HepG2 (cell line): ENCODE results near the gene NAT9. TPM values are rescaled to one million over a fixed set of nuclear protein-coding genes. Genes with fewer than 3 reads are reported as not detected.

Source experiments
- ATAC-seq: fragments of 200-7000 bp; cut with Tn5 transposase; 3 replicates; pipeline ENCODE4 v1.9.1; 2020; ENCODE audit warnings: mild to moderate bottlenecking, moderate library complexity
- BruUV-seq: library from RNA; stranded (reverse); fragments of 400-500 nt; replicated peaks from 2 replicates; lab custom pipeline; 2021; lab: Mats Ljungman, UMichigan
- CTCF ChIA-PET: fragments of 300-600 bp; formaldehyde crosslinking; extraction: SDS; loops from one replicate; lab custom pipeline; 2021; ENCODE audit warnings: low total read pairs, inconsistent platforms, low intra/inter-chr PET ratio; lab: Yijun Ruan, JAX
- POLR2A ChIA-PET: fragments of 350-600 bp; sonication (Branson Sonifier 250); formaldehyde crosslinking; loops from one replicate; lab custom pipeline; 2020; ENCODE audit warnings: antibody characterized with exemption, inconsistent platforms; lab: Yijun Ruan, JAX
- DNase-seq: peaks from one replicate; pipeline ENCODE4 v3.0.0-alpha.2; 2015; ENCODE audit warnings: low spot score
- FAIRE-seq: peaks from 3 replicates; lab custom pipeline; 2011; peaks lifted over from hg19 to GRCh38; lab: Jason Lieb, UNC
- H2AFZ ChIP-seq: one replicate; pipeline ENCODE4 v1.6.1; 2011; ENCODE audit warnings: low read length, inconsistent platforms
- H3K27ac ChIP-seq: fragments of 300-600 bp; 3 replicates; pipeline ENCODE4 v1.8.0; 2011; ENCODE audit warnings: mixed run types, mild to moderate bottlenecking, mixed read lengths, low read length, inconsistent platforms; ENCODE audit not compliant: insufficient read depth; ENCODE audit errors: extremely low read length
- H3K27me3 ChIP-seq, 2 experiments: fragments of 200-600 bp in 1 of 2; 2 replicates in 1 of 2; 3 replicates in 1 of 2; pipeline versions ENCODE4 v1.6.0 to v1.8.0; 2011; ENCODE audit warnings: low read length in 2 of 2, mild to moderate bottlenecking in 2 of 2, moderate library complexity in 2 of 2, inconsistent platforms in 1 of 2; ENCODE audit not compliant: insufficient read depth in 2 of 2, control insufficient read depth in 1 of 2
- H3K36me3 ChIP-seq, 2 experiments: fragments of 200-600 bp in 1 of 2; replicated peaks in 1 of 2; 2 replicates in 1 of 2; 3 replicates in 1 of 2; pipeline versions ENCODE4 v1.5.1 to v1.8.0; 2011; ENCODE audit warnings: low read length in 2 of 2, inconsistent platforms in 1 of 2; ENCODE audit not compliant: insufficient read depth in 2 of 2, control insufficient read depth in 1 of 2
- H3K4me1 ChIP-seq: 2 replicates; pipeline ENCODE4 v1.5.1; 2012; ENCODE audit warnings: low read length, inconsistent platforms; ENCODE audit not compliant: insufficient read depth
- H3K4me2 ChIP-seq: 2 replicates; pipeline ENCODE4 v1.6.0; 2011; ENCODE audit warnings: low read depth, low read length, inconsistent platforms
- H3K4me3 ChIP-seq, 3 experiments: fragments of 200-600 bp in 1 of 3; sonication (generic), shearing (Covaris generic) in 1 of 3; replicated peaks in 1 of 3; 2 replicates each; pipeline ENCODE4 v1.5.1; 2011 to 2016; ENCODE audit warnings: low read length in 3 of 3, inconsistent platforms in 2 of 3, low read depth in 2 of 3, mild to moderate bottlenecking in 2 of 3, control low read depth in 1 of 3, mixed read lengths in 1 of 3; ENCODE audit not compliant: insufficient read depth in 1 of 3
- H3K79me2 ChIP-seq: one replicate; pipeline ENCODE4 v1.6.1; 2011; ENCODE audit warnings: low read length, inconsistent platforms; ENCODE audit not compliant: insufficient read depth
- H3K9ac ChIP-seq: 2 replicates; pipeline ENCODE4 v1.6.0; 2011; ENCODE audit warnings: mild to moderate bottlenecking, low read depth, low read length, inconsistent platforms; ENCODE audit not compliant: insufficient read depth
- H3K9me3 ChIP-seq: 2 replicates; pipeline ENCODE4 v1.5.1; 2012; ENCODE audit warnings: mild to moderate bottlenecking, low read length
- H4K20me1 ChIP-seq: 2 replicates; pipeline ENCODE4 v1.6.0; 2011; ENCODE audit warnings: inconsistent platforms, mild to moderate bottlenecking, low read length, moderate library complexity; ENCODE audit not compliant: insufficient read depth
- CBX2 ChIP-seq, 2 experiments: fragments of 200-600 bp in 1 of 2; sonication (generic); formaldehyde crosslinking in 1 of 2; IDR thresholded peaks; 2 replicates each; pipeline versions ENCODE4 v1.7.0 to v1.8.1; 2018 to 2022; ENCODE audit warnings: low read depth in 2 of 2, low read length in 1 of 2, mild to moderate bottlenecking in 1 of 2, missing genetic modification reagents in 1 of 2
- GABPB1 ChIP-seq: IDR thresholded peaks from 2 replicates; pipeline ENCODE4 v1.6.1; 2016; ENCODE audit warnings: mild to moderate bottlenecking, missing genetic modification reagents, moderate library complexity, missing compliant biosample characterization
- HMG20A ChIP-seq: IDR thresholded peaks from 2 replicates; pipeline ENCODE4 v1.6.1; 2016; ENCODE audit warnings: borderline replicate concordance
- RAD21 ChIP-seq: fragments of 450-650 bp; formaldehyde crosslinking; IDR thresholded peaks from 2 replicates; pipeline ENCODE4 v1.5.0; 2020; ENCODE audit warnings: mild to moderate bottlenecking
- TBL1XR1 ChIP-seq: fragments of 150-350 bp; IDR thresholded peaks from 2 replicates; pipeline ENCODE4 v1.6.1; 2014; ENCODE audit warnings: borderline replicate concordance, low read length; ENCODE audit not compliant: partially characterized antibody
- ZNF101 ChIP-seq: sonication (generic); formaldehyde crosslinking; IDR thresholded peaks from 2 replicates; pipeline ENCODE4 v1.4.0; 2020; ENCODE audit warnings: mild to moderate bottlenecking, low read depth, missing genetic modification reagents, borderline replicate concordance
- ZNF224 ChIP-seq: sonication (generic); formaldehyde crosslinking; IDR thresholded peaks from 2 replicates; pipeline ENCODE4 v1.5.0; 2020; ENCODE audit warnings: mild to moderate bottlenecking, missing genetic modification reagents
- ZNF264 ChIP-seq: sonication (generic); formaldehyde crosslinking; IDR thresholded peaks from 2 replicates; pipeline ENCODE4 v1.4.0; 2020; ENCODE audit warnings: missing genetic modification reagents
- ZNF30 ChIP-seq: sonication (generic); formaldehyde crosslinking; IDR thresholded peaks from 2 replicates; pipeline ENCODE4 v1.5.0; 2020; ENCODE audit warnings: mild to moderate bottlenecking, missing genetic modification reagents
- ZNF567 ChIP-seq: sonication (generic); formaldehyde crosslinking; IDR thresholded peaks from 2 replicates; pipeline ENCODE4 v1.8.1; 2023; ENCODE audit warnings: mild to moderate bottlenecking, missing genetic modification reagents, borderline replicate concordance
- WGBS: methylation state at CpG from one replicate; pipeline ENCODE4 v1.1.6; 2017; ENCODE audit warnings: low lambda C conversion rate; 5-methylcytosine and 5-hydroxymethylcytosine counted together
- in situ Hi-C: cut with HindIII; loops from 2 replicates; pipeline ENCODE4 v1.10.0; 2017; ENCODE audit warnings: low pct_unique_long_range_greater_than_20kb; ENCODE audit not compliant: extremely low pct_ligation_motif_present
- intact Hi-C: fragments of 100-400 bp; cut with micrococcal nuclease; formaldehyde crosslinking; loops from one replicate; pipeline ENCODE4 v1.10.0; 2022; ENCODE audit not compliant: unreplicated experiment
- polyA plus RNA-seq, 8 experiments: library from polyadenylated mRNA; depleted of rRNA in 3 of 8; stranded (reverse) in 7 of 8; unstranded in 1 of 8; fragments of >200 nt; fragmentation: Illumina TruSeq in 4 of 8; extraction: Trizol in 4 of 8; gene quantifications; 2 replicates each; pipeline versions ENCODE4 v1.2.1 to v1.2.3, GENCODE V29; 2011 to 2016; ENCODE audit warnings: low read depth in 4 of 8, missing spikeins in 1 of 8, mixed read lengths in 1 of 8; ENCODE audit not compliant: insufficient read depth in 1 of 8
- total RNA-seq, 5 experiments: library from RNA; depleted of rRNA; stranded (reverse); fragments of >200 nt; fragmentation: Illumina TruSeq; extraction: Trizol; gene quantifications; 2 replicates each; pipeline ENCODE4 v1.2.3, GENCODE V29; 2016; ENCODE audit warnings: low read depth in 1 of 5
- TF ChIP-seq, protein P1 (sequence below): sonication (generic); formaldehyde crosslinking; conservative IDR thresholded peaks from 2 replicates; pipeline ENCODE4 v1.4.0; 2020; ENCODE audit warnings: mild to moderate bottlenecking, missing genetic modification reagents, moderate library complexity
- TF ChIP-seq, protein P2 (sequence below): sonication (generic); formaldehyde crosslinking; IDR thresholded peaks from 2 replicates; pipeline ENCODE4 v1.5.1; 2020; ENCODE audit warnings: mild to moderate bottlenecking, missing genetic modification reagents, moderate library complexity
- TF ChIP-seq, protein P3 (sequence below): sonication (generic); formaldehyde crosslinking; IDR thresholded peaks from 2 replicates; pipeline ENCODE4 v1.8.1; 2023; ENCODE audit warnings: missing genetic modification reagents, mild to moderate bottlenecking, borderline replicate concordance

The NAT9 gene
- total and polyA plus RNA-seq, 2 of the 13 experiments (the other 11 are each of a cell fraction or from before 2014, with no cell fraction given): 39.7 to 44.2 TPM

DNA sequence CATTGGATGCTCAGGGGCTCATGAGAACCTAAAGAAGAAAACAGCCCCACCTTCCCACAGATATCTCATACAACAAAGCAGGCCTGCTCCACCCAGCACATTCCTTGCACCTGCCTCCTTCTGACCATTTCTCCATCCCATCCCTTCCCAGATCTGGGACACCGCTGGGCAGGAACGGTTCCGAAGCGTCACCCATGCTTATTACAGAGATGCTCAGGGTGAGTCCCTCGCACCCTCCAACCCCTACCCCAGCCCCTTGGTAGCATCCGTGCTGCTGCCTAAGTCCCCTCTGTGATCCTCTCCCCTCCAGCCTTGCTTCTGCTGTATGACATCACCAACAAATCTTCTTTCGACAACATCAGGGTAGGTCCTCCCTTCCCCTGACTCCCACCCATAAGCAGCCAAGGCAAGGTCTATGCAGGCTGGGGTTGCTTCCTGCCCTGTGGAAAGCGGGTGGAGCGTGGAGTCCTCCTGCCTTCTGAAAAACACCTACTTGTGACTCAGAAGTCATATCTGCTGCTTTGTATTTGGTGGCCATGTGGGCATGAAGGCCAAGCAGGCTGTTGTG is 33.1 kb downstream of the NAT9 start (continued):
- no peak for TF ChIP-seq RAD21

DNA sequence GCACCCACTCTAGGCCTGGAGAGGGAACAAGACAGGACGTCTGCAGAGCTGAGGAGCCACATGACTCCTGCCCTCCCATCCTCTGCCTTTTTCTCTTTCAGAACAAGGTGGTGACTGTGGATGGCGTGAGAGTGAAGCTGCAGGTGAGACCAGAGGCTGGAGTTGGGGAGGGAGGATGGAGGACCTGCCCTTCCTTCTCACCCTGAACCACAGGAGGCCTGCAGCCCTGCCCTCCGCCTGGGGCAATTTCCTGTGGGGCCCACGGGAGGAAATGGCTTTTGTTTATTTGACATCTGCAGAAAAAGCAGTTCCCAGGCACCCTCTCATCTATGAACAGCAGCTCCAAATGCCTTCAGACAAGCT is 34.0 kb downstream of the NAT9 start:
- no peaks in the 10 kb centered on the region for H3K79me2 ChIP-seq
- H3K27ac ChIP-seq: no peak overlapping the region
- no peaks in the 10 kb centered on the region for H3K9me3 ChIP-seq
- ATAC-seq (no peak), FAIRE-seq (no peak), DNase-seq (no peak)
- ChIA-PET POLR2A (interaction anchor here (0.8 to 1.9 kb wide), 6 partner anchors 8 to 131 kb away, joined by 3 to 9 read pairs (median 4); partner anchors contain the start of gene FDXR), CTCF (interaction anchor here (0.6 to 1.3 kb wide), 2 partner anchors 38 to 85 kb away, joined by 3 read pairs; no protein-coding TSS in a partner anchor)
- peaks cover 5 to 25% of the 10 kb centered on the region in 2 experiments; a peak in 2 of 5 replicates for H3K27me3 ChIP-seq
- intact Hi-C loops: no loop called here
- no peaks in the 10 kb centered on the region for H3K36me3 ChIP-seq
- no peak overlapping the region; a peak in 1 of 6 replicates for H3K4me3 ChIP-seq
- H2AFZ ChIP-seq: no peak overlapping the region
- 4% methylated on average over 3 of the region's 4 CpGs for WGBS
- peaks cover 85% of the 10 kb centered on the region for H3K4me1 ChIP-seq
- BruUV-seq: no TSS peak
- in situ Hi-C loops: no loop called here
- H3K4me2 ChIP-seq: peak overlapping the region; percentile 33
- H4K20me1 ChIP-seq: no peaks in the 10 kb centered on the region
- H3K9ac ChIP-seq: no peak overlapping the region
- no peak for TF ChIP-seq HMG20A (CRISPR knock-in tag)
- TF ChIP-seq, protein P1, sequence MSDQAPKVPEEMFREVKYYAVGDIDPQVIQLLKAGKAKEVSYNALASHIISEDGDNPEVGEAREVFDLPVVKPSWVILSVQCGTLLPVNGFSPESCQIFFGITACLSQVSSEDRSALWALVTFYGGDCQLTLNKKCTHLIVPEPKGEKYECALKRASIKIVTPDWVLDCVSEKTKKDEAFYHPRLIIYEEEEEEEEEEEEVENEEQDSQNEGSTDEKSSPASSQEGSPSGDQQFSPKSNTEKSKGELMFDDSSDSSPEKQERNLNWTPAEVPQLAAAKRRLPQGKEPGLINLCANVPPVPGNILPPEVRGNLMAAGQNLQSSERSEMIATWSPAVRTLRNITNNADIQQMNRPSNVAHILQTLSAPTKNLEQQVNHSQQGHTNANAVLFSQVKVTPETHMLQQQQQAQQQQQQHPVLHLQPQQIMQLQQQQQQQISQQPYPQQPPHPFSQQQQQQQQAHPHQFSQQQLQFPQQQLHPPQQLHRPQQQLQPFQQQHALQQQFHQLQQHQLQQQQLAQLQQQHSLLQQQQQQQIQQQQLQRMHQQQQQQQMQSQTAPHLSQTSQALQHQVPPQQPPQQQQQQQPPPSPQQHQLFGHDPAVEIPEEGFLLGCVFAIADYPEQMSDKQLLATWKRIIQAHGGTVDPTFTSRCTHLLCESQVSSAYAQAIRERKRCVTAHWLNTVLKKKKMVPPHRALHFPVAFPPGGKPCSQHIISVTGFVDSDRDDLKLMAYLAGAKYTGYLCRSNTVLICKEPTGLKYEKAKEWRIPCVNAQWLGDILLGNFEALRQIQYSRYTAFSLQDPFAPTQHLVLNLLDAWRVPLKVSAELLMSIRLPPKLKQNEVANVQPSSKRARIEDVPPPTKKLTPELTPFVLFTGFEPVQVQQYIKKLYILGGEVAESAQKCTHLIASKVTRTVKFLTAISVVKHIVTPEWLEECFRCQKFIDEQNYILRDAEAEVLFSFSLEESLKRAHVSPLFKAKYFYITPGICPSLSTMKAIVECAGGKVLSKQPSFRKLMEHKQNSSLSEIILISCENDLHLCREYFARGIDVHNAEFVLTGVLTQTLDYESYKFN (CRISPR knock-in tag): 0 out of 2 replicates have a peak, but pooled peaks have one; percentile 28
- no peak for TF ChIP-seq TBL1XR1
- TF ChIP-seq, protein P2, sequence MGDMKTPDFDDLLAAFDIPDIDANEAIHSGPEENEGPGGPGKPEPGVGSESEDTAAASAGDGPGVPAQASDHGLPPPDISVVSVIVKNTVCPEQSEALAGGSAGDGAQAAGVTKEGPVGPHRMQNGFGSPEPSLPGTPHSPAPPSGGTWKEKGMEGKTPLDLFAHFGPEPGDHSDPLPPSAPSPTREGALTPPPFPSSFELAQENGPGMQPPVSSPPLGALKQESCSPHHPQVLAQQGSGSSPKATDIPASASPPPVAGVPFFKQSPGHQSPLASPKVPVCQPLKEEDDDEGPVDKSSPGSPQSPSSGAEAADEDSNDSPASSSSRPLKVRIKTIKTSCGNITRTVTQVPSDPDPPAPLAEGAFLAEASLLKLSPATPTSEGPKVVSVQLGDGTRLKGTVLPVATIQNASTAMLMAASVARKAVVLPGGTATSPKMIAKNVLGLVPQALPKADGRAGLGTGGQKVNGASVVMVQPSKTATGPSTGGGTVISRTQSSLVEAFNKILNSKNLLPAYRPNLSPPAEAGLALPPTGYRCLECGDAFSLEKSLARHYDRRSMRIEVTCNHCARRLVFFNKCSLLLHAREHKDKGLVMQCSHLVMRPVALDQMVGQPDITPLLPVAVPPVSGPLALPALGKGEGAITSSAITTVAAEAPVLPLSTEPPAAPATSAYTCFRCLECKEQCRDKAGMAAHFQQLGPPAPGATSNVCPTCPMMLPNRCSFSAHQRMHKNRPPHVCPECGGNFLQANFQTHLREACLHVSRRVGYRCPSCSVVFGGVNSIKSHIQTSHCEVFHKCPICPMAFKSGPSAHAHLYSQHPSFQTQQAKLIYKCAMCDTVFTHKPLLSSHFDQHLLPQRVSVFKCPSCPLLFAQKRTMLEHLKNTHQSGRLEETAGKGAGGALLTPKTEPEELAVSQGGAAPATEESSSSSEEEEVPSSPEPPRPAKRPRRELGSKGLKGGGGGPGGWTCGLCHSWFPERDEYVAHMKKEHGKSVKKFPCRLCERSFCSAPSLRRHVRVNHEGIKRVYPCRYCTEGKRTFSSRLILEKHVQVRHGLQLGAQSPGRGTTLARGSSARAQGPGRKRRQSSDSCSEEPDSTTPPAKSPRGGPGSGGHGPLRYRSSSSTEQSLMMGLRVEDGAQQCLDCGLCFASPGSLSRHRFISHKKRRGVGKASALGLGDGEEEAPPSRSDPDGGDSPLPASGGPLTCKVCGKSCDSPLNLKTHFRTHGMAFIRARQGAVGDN: no peak
- TF ChIP-seq CBX2 (IDR thresholded peaks at IDR 0.05; ENCODE audit: low read depth, low read length): no peak
- TF ChIP-seq CBX2 (CRISPR knock-in tag; IDR thresholded peaks at IDR 0.05; ENCODE audit: low read depth): no peak
- TF ChIP-seq ZNF264 (CRISPR knock-in tag): no peak
- no peak for TF ChIP-seq ZNF567
- no peak for TF ChIP-seq ZNF224 (CRISPR knock-in tag)
- no peak for TF ChIP-seq ZNF101 (CRISPR knock-in tag)
- TF ChIP-seq GABPB1: 0 out of 2 replicates have a peak, but pooled peaks have one; percentile 34
- TF ChIP-seq, protein P3, sequence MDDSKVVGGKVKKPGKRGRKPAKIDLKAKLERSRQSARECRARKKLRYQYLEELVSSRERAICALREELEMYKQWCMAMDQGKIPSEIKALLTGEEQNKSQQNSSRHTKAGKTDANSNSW (CRISPR knock-in tag): no peak
- no peak for TF ChIP-seq ZNF30 (CRISPR knock-in tag)
